ENCODE results near the gene SOAT2. TPM values are rescaled to one million over a fixed set of nuclear protein-coding genes. Genes with fewer than 3 reads are reported as not detected.

The SOAT2 gene
- total RNA-seq, 2 experiments from 2014 or later: 10.8 to 13.3 TPM

Small RNA genes lying within 50 kb of the gene (microRNA-seq; reads per million reads assigned to microRNA genes)
- not detected for gene MIR6757

Other genes with a start within 250 kb of the SOAT2 start
- gene KRT8, start 198.4 kb upstream of the SOAT2 start, total RNA-seq: not detected
- gene KRT18, start 154.4 kb upstream of the SOAT2 start, total RNA-seq: under 1 TPM; 0.44 to 0.95 TPM
- gene EIF4B, start 97.0 kb upstream of the SOAT2 start, total RNA-seq: 100 to 1,000 TPM; 352 to 353 TPM
- 1 to 10 TPM; 1.0 to 1.4 TPM for gene TNS2, start 53.4 kb upstream of the SOAT2 start, total RNA-seq
- gene SPRYD3, start 24.1 kb upstream of the SOAT2 start, total RNA-seq: 10 to 100 TPM; 27.2 to 31.2 TPM
- gene IGFBP6, start 5.8 kb upstream of the SOAT2 start, total RNA-seq: 1 to 10 TPM; 3.1 to 5.4 TPM
- gene ZNF740, start 77.2 kb downstream of the SOAT2 start, total RNA-seq: 10 to 100 TPM; 28.2 to 31.4 TPM
- 10 to 100 TPM; 15.7 to 17.0 TPM for gene CSAD, start 77.4 kb downstream of the SOAT2 start, total RNA-seq
- 100 to 1,000 TPM; 500 to 503 TPM for gene ITGB7, start 103.8 kb downstream of the SOAT2 start, total RNA-seq
- 10 to 100 TPM; 44.1 to 45.9 TPM for gene RARG, start 128.7 kb downstream of the SOAT2 start, total RNA-seq
- gene ESPL1, start 164.8 kb downstream of the SOAT2 start, total RNA-seq: 100 to 1,000 TPM; 126 TPM
- gene PFDN5, start 192.1 kb downstream of the SOAT2 start, total RNA-seq: 100 to 1,000 TPM; 292 to 307 TPM
- gene MYG1, start 196.2 kb downstream of the SOAT2 start, total RNA-seq: 10 to 100 TPM; 55.6 to 56.9 TPM
- 10 to 100 TPM; 67.5 to 67.9 TPM for gene AAAS, start 218.1 kb downstream of the SOAT2 start, total RNA-seq
- gene SP7, start 232.9 kb downstream of the SOAT2 start, total RNA-seq: not detected

All from activated CD8-positive, alpha-beta T cell treated with anti-CD3 and anti-CD28 coated beads, Interleukin-2, amount 10 ng/mL, durations not matched to agents 7 days and 5 days (primary cell).